Measurements from ENCODE around the gene TNRC6A. TPM values are rescaled to one million over a fixed set of nuclear protein-coding genes. Genes with fewer than 3 reads are reported as not detected.

Gene TNRC6A
- total and polyA plus RNA-seq, 4 donors: 9.3 to 42.3 (median 22.9) TPM

- no peaks in the 10 kb centered on the region for H3K36me3 ChIP-seq (ENCODE audit: control insufficient read depth in 4 of 4, insufficient read depth in 3 of 4, low read depth in 1 of 4, low read length in 3 of 4)
- no peak overlapping the region for H3K27ac ChIP-seq (ENCODE audit: low read depth in 1 of 2, low read length in 2 of 2)
- peaks cover 2 to 14% (median 9%) of the 10 kb centered on the region in 4 donors for H3K4me1 ChIP-seq (ENCODE audit: control insufficient read depth in 4 of 4, insufficient read depth in 4 of 4, low read length in 3 of 4)
Observed at GRCh38 chr16:24838554-24839266, 109.3 kb downstream of the TNRC6A start.

GRCh38 chr16:24839347-24839972 lies 110.0 kb downstream of the TNRC6A start:
- WGBS: 46% methylated on average over 7 of the region's 7 CpGs
- Histone ChIP-seq H3K9me3 (ENCODE audit: control insufficient read depth in 4 of 4, low read length in 3 of 4) (no peaks in the 10 kb centered on the region), H3K36me3 (ENCODE audit: control insufficient read depth in 4 of 4, insufficient read depth in 3 of 4, low read depth in 1 of 4, low read length in 3 of 4) (no peaks in the 10 kb centered on the region), H3K27ac (ENCODE audit: low read depth in 1 of 2, low read length in 2 of 2) (no peak overlapping the region), H3K4me3 (ENCODE audit: low read depth in 1 of 3, low read length in 3 of 3) (peak overlapping the region in 1 of 3 donors; percentile 15), H3K27me3 (ENCODE audit: control insufficient read depth in 4 of 4, insufficient read depth in 4 of 4, low read length in 3 of 4) (no peaks in the 10 kb centered on the region), H3K4me1 (ENCODE audit: control insufficient read depth in 4 of 4, insufficient read depth in 4 of 4, low read length in 3 of 4) (peaks cover 2 to 14% (median 9%) of the 10 kb centered on the region in 4 donors), H3K9ac (ENCODE audit: low read depth in 1 of 2, low read length in 2 of 2) (peak overlapping the region in 1 of 2 donors; percentile 16)
- no peak for DNase-seq (ENCODE audit: low spot score)
- TF ChIP-seq FOXA1 (IDR thresholded peaks at IDR 0.05) (no peak), FOXA2 (IDR thresholded peaks at IDR 0.05) (peak; percentile 20), ZBTB33 (IDR thresholded peaks at IDR 0.05) (no peak), TAF1 (conservative IDR thresholded peaks at IDR 0.05) (no peak), HNF4A (conservative IDR thresholded peaks at IDR 0.05) (peak in 1 of 2 donors; percentile 37), NR2F2 (IDR thresholded peaks at IDR 0.05) (no peak), HNF4G (IDR thresholded peaks at IDR 0.05) (no peak)

More at GRCh38 chr16:24838554-24839266, 109.3 kb downstream of the TNRC6A start:
- TF ChIP-seq ZBTB33 (IDR thresholded peaks at IDR 0.05) (no peak), RXRA (IDR thresholded peaks at IDR 0.05) (peak in 1 of 2 donors; percentile 33), YY1 (IDR thresholded peaks at IDR 0.05) (peak; percentile 18), FOXA2 (IDR thresholded peaks at IDR 0.05) (no peak), RAD21 (IDR thresholded peaks at IDR 0.05) (no peak), HNF4A (conservative IDR thresholded peaks at IDR 0.05) (peak in 1 of 2 donors; percentile 25), JUND (IDR thresholded peaks at IDR 0.05) (peak in 1 of 2 donors; percentile 13), SP1 (IDR thresholded peaks at IDR 0.05) (no peak), TAF1 (conservative IDR thresholded peaks at IDR 0.05) (no peak)
- 12% methylated on average over 5 of the region's 5 CpGs for WGBS
- DNase-seq (ENCODE audit: low spot score): no peak
- Histone ChIP-seq H3K9me3 (ENCODE audit: control insufficient read depth in 4 of 4, low read length in 3 of 4) (no peaks in the 10 kb centered on the region), H3K27me3 (ENCODE audit: control insufficient read depth in 4 of 4, insufficient read depth in 4 of 4, low read length in 3 of 4) (no peaks in the 10 kb centered on the region), H3K4me3 (ENCODE audit: low read depth in 1 of 3, low read length in 3 of 3) (peak overlapping the region in 1 of 3 donors; percentile 15), H3K9ac (ENCODE audit: low read depth in 1 of 2, low read length in 2 of 2) (no peak overlapping the region)

- no peak for TF ChIP-seq ATF3 (IDR thresholded peaks at IDR 0.05)
- TF ChIP-seq GABPA (IDR thresholded peaks at IDR 0.05 in 1 of 2, conservative IDR thresholded peaks at IDR 0.05 in 1 of 2): no peak
- TF ChIP-seq ZBTB33 (IDR thresholded peaks at IDR 0.05): no peak
- no peak for TF ChIP-seq CTCF (IDR thresholded peaks at IDR 0.05; ENCODE audit: low read depth, low read length, missing input control)
- no peak for TF ChIP-seq JUND (IDR thresholded peaks at IDR 0.05)
- TF ChIP-seq NR2F2 (IDR thresholded peaks at IDR 0.05): no peak
- TF ChIP-seq MAX (IDR thresholded peaks at IDR 0.05): no peak
- H3K27me3 ChIP-seq (ENCODE audit: control insufficient read depth in 4 of 4, insufficient read depth in 4 of 4, low read length in 3 of 4): no peaks in the 10 kb centered on the region
- H3K4me3 ChIP-seq (ENCODE audit: low read depth in 1 of 3, low read length in 3 of 3): no peak overlapping the region
- DNase-seq (ENCODE audit: low spot score): no peak
- no peak overlapping the region for H3K27ac ChIP-seq (ENCODE audit: low read depth in 1 of 2, low read length in 2 of 2)
- H3K4me1 ChIP-seq (ENCODE audit: control insufficient read depth in 4 of 4, insufficient read depth in 4 of 4, low read length in 3 of 4): peaks cover 2 to 17% (median 12%) of the 10 kb centered on the region in 4 donors
- peaks cover 0 to 1% (median 0%) of the 10 kb centered on the region in 4 donors for H3K36me3 ChIP-seq (ENCODE audit: control insufficient read depth in 4 of 4, insufficient read depth in 3 of 4, low read depth in 1 of 4, low read length in 3 of 4)
- no peaks in the 10 kb centered on the region for H3K9me3 ChIP-seq (ENCODE audit: control insufficient read depth in 4 of 4, low read length in 3 of 4)
- no peak overlapping the region for H3K9ac ChIP-seq (ENCODE audit: low read depth in 1 of 2, low read length in 2 of 2)
Observed at GRCh38 chr16:24841291-24841690, 111.8 kb downstream of the TNRC6A start.

Measured in liver (tissue), 9 donors.